K562 (cell line): ENCODE results near the gene CTSZ. TPM values are rescaled to one million over a fixed set of nuclear protein-coding genes. Genes with fewer than 3 reads are reported as not detected.

Source experiments
- C11orf30 ChIP-seq: fragments of 450-650 bp; IDR thresholded peaks from 2 replicates; pipeline ENCODE4 v1.6.1; 2016; ENCODE audit warnings: low read depth, mild to moderate bottlenecking
- CHD2 ChIP-seq: IDR thresholded peaks from 2 replicates; pipeline ENCODE4 v1.6.1; 2011; ENCODE audit warnings: low read depth, low read length
- FOXA1 ChIP-seq: fragments of 450-650 bp; IDR thresholded peaks from 2 replicates; pipeline ENCODE4 v1.6.1; 2016; ENCODE audit warnings: mild to moderate bottlenecking, borderline replicate concordance
- KLF1 ChIP-seq: fragments of 450-650 bp; IDR thresholded peaks from 2 replicates; pipeline ENCODE4 v1.6.1; 2016; ENCODE audit warnings: missing genetic modification characterization, missing compliant biosample characterization
- LARP7 ChIP-seq: fragments of 450-650 bp; IDR thresholded peaks from 2 replicates; pipeline ENCODE4 v1.6.1; 2016
- LEF1 ChIP-seq: fragments of 450-650 bp; IDR thresholded peaks from 2 replicates; pipeline ENCODE4 v1.6.1; 2016; ENCODE audit warnings: mild to moderate bottlenecking
- MAFG ChIP-seq: fragments of 450-650 bp; conservative IDR thresholded peaks from 2 replicates; pipeline ENCODE4 v1.6.1; 2016; ENCODE audit warnings: missing genetic modification characterization, missing compliant biosample characterization
- RBM17 ChIP-seq: fragments of 200-400 bp; formaldehyde crosslinking; IDR thresholded peaks from 2 replicates; pipeline ENCODE4 v1.6.1; 2017; ENCODE audit warnings: low read depth, mild to moderate bottlenecking, low read length, borderline replicate concordance
- SMAD2 ChIP-seq: fragments of 150-350 bp; IDR thresholded peaks from 2 replicates; pipeline ENCODE4 v1.6.1; 2014; ENCODE audit warnings: low read depth, mild to moderate bottlenecking, low read length
- TFAM ChIP-seq: fragments of 250-450 bp; sonication (Bioruptor Pico); conservative IDR thresholded peaks from 2 replicates; pipeline ENCODE4 v1.5.0; 2021; ENCODE audit warnings: mild to moderate bottlenecking, moderate library complexity
- TRIM28 ChIP-seq: fragments of 450-650 bp; IDR thresholded peaks from 2 replicates; pipeline ENCODE4 v1.6.1; 2017
- U2AF2 ChIP-seq: fragments of 200-400 bp; formaldehyde crosslinking; optimal IDR thresholded peaks from 2 replicates; pipeline ENCODE3; 2017; ENCODE audit warnings: low read depth, mild to moderate bottlenecking, low read length
- ZBTB1 ChIP-seq: sonication (generic); formaldehyde crosslinking; IDR thresholded peaks from 2 replicates; pipeline ENCODE4 v1.8.1; 2023; ENCODE audit warnings: missing genetic modification reagents, low read depth, mild to moderate bottlenecking, borderline replicate concordance
- ZEB2 ChIP-seq: fragments of 450-650 bp; IDR thresholded peaks from 2 replicates; pipeline ENCODE4 v1.6.1; 2016
- ZNF134 ChIP-seq: fragments of 250-450 bp; sonication (Bioruptor Pico); conservative IDR thresholded peaks from 2 replicates; pipeline ENCODE4 v1.4.0; 2020
- ZNF324 ChIP-seq: fragments of 250-450 bp; sonication (Bioruptor Pico); IDR thresholded peaks from 2 replicates; pipeline ENCODE4 v1.4.0; 2020; ENCODE audit warnings: mild to moderate bottlenecking
- ZNF445 ChIP-seq: fragments of 250-450 bp; sonication (Bioruptor Pico); IDR thresholded peaks from 2 replicates; pipeline ENCODE4 v1.4.0; 2020; ENCODE audit warnings: low read depth, mild to moderate bottlenecking, moderate library complexity
- ZNF79 ChIP-seq: fragments of 250-450 bp; sonication (Bioruptor Pico); IDR thresholded peaks from 2 replicates; pipeline ENCODE4 v1.4.0; 2020; ENCODE audit warnings: low read depth, mild to moderate bottlenecking, moderate library complexity
- polyA plus RNA-seq, 8 experiments: library from polyadenylated mRNA; depleted of rRNA in 4 of 8; stranded (reverse) in 5 of 8; unstranded in 3 of 8; fragments of >200 nt; fragmentation: Nextera tagmentation in 2 of 8; fragmentation: Illumina TruSeq in 1 of 8; extraction: Ambion mirVana in 2 of 8; extraction: Trizol in 1 of 8; gene quantifications; 2 replicates each; pipeline versions ENCODE4 v1.2.1 to v1.2.3, GENCODE V29; 2011 to 2014; ENCODE audit warnings: inconsistent platforms in 1 of 8, missing spikeins in 1 of 8
- total RNA-seq, 7 experiments: library from RNA; depleted of rRNA in 6 of 7; stranded (reverse); fragments of >200 nt in 6 of 7; fragmentation: Illumina TruSeq in 2 of 7; extraction: Trizol in 2 of 7; gene quantifications; 2 replicates each; pipeline versions ENCODE4 v1.2.1 to v1.2.3, GENCODE V29; 2011 to 2021; ENCODE audit warnings: low replicate concordance in 1 of 7
- TF ChIP-seq, protein P1 (sequence below): fragments of 450-650 bp; IDR thresholded peaks from 2 replicates; pipeline ENCODE4 v1.6.1; 2016
- TF ChIP-seq, protein P2 (sequence below): sonication (generic); formaldehyde crosslinking; IDR thresholded peaks from 2 replicates; pipeline ENCODE4 v1.8.1; 2023; ENCODE audit warnings: missing genetic modification reagents, mild to moderate bottlenecking, borderline replicate concordance
- TF ChIP-seq, protein P3 (sequence below): sonication (generic); formaldehyde crosslinking; IDR thresholded peaks from 2 replicates; pipeline ENCODE4 v1.9.0; 2022; ENCODE audit warnings: mild to moderate bottlenecking, missing genetic modification reagents
- TF ChIP-seq, protein P4 (sequence below): fragments of 450-650 bp; formaldehyde crosslinking; conservative IDR thresholded peaks from 2 replicates; pipeline ENCODE4 v1.4.0; 2022; ENCODE audit warnings: mild to moderate bottlenecking, missing genetic modification characterization
- TF ChIP-seq, protein P5 (sequence below), 2 experiments: IDR thresholded peaks; 2 replicates each; pipeline ENCODE4 v1.6.1; 2011; ENCODE audit warnings: borderline replicate concordance in 1 of 2, control low read depth in 1 of 2, low read depth in 1 of 2, low read length in 1 of 2, mild to moderate bottlenecking in 1 of 2, mixed read lengths in 1 of 2, moderate library complexity in 1 of 2; ENCODE audit not compliant: insufficient read depth in 1 of 2, insufficient read length in 1 of 2, poor library complexity in 1 of 2, severe bottlenecking in 1 of 2; ENCODE audit errors: extremely low read depth in 1 of 2

CTSZ gene
- total and polyA plus RNA-seq, 9 of the 15 experiments (the other 6 are each of a cell fraction or from before 2014, with no cell fraction given), result 1.6 to 143 (median 82.8) TPM

DNA sequence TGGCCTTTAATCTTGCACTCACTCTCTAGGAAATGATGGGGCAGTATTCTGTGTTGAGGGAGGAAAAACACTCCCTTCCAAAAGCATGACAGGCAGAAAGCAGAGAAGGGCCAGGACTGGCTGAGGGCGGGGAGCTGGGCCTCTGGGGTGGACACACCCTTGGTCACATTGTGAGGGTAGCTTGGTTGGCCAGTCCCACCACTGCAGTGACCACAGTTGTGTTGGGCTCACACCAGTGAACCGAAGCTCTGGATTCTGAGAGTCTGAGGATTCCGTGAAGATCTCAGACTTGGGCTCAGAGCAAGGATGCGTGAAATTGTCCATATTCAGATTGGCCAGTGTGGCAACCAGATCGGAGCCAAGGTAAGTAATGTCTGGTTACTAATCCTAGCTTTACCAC is 12.2 kb upstream of the CTSZ start, which contains the start of gene TUBB1 (continued):
- no peak for TF ChIP-seq U2AF2
- TF ChIP-seq KLF1 (tag), result no peak
- TF ChIP-seq CHD2, result no peak
- peak; percentile 35 for TF ChIP-seq C11orf30
- TF ChIP-seq, protein P1, sequence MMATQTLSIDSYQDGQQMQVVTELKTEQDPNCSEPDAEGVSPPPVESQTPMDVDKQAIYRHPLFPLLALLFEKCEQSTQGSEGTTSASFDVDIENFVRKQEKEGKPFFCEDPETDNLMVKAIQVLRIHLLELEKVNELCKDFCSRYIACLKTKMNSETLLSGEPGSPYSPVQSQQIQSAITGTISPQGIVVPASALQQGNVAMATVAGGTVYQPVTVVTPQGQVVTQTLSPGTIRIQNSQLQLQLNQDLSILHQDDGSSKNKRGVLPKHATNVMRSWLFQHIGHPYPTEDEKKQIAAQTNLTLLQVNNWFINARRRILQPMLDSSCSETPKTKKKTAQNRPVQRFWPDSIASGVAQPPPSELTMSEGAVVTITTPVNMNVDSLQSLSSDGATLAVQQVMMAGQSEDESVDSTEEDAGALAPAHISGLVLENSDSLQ, result peak; percentile 36; the same call in 1 of the 2 replicates
- TF ChIP-seq, protein P2, sequence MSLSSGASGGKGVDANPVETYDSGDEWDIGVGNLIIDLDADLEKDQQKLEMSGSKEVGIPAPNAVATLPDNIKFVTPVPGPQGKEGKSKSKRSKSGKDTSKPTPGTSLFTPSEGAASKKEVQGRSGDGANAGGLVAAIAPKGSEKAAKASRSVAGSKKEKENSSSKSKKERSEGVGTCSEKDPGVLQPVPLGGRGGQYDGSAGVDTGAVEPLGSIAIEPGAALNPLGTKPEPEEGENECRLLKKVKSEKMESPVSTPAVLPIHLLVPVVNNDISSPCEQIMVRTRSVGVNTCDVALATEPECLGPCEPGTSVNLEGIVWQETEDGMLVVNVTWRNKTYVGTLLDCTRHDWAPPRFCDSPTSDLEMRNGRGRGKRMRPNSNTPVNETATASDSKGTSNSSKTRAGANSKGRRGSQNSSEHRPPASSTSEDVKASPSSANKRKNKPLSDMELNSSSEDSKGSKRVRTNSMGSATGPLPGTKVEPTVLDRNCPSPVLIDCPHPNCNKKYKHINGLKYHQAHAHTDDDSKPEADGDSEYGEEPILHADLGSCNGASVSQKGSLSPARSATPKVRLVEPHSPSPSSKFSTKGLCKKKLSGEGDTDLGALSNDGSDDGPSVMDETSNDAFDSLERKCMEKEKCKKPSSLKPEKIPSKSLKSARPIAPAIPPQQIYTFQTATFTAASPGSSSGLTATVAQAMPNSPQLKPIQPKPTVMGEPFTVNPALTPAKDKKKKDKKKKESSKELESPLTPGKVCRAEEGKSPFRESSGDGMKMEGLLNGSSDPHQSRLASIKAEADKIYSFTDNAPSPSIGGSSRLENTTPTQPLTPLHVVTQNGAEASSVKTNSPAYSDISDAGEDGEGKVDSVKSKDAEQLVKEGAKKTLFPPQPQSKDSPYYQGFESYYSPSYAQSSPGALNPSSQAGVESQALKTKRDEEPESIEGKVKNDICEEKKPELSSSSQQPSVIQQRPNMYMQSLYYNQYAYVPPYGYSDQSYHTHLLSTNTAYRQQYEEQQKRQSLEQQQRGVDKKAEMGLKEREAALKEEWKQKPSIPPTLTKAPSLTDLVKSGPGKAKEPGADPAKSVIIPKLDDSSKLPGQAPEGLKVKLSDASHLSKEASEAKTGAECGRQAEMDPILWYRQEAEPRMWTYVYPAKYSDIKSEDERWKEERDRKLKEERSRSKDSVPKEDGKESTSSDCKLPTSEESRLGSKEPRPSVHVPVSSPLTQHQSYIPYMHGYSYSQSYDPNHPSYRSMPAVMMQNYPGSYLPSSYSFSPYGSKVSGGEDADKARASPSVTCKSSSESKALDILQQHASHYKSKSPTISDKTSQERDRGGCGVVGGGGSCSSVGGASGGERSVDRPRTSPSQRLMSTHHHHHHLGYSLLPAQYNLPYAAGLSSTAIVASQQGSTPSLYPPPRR (CRISPR knock-in tag), result no peak
- no peak for TF ChIP-seq LARP7
- no peak for TF ChIP-seq TRIM28
- TF ChIP-seq SMAD2, result no peak
- TF ChIP-seq ZEB2, result no peak
- TF ChIP-seq, protein P3, sequence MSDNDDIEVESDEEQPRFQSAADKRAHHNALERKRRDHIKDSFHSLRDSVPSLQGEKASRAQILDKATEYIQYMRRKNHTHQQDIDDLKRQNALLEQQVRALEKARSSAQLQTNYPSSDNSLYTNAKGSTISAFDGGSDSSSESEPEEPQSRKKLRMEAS (CRISPR knock-in tag), result 0 out of 2 replicates have a peak, but pooled peaks have one; percentile 29
- TF ChIP-seq MAFG (tag), result peak; percentile 62
- TF ChIP-seq RBM17, result no peak
- TF ChIP-seq TFAM (CRISPR knock-in tag), result no peak
- TF ChIP-seq LEF1, result peak; percentile 23; the same call in 1 of the 2 replicates
- TF ChIP-seq, protein P4, sequence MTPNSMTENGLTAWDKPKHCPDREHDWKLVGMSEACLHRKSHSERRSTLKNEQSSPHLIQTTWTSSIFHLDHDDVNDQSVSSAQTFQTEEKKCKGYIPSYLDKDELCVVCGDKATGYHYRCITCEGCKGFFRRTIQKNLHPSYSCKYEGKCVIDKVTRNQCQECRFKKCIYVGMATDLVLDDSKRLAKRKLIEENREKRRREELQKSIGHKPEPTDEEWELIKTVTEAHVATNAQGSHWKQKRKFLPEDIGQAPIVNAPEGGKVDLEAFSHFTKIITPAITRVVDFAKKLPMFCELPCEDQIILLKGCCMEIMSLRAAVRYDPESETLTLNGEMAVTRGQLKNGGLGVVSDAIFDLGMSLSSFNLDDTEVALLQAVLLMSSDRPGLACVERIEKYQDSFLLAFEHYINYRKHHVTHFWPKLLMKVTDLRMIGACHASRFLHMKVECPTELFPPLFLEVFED (CRISPR knock-in tag), result no peak
- TF ChIP-seq ZBTB1, result no peak
- no peak for TF ChIP-seq FOXA1
- TF ChIP-seq ZNF134 (CRISPR knock-in tag), result 0 out of 2 replicates have a peak, but pooled peaks have one; percentile 18
- TF ChIP-seq ZNF324, result no peak
- TF ChIP-seq ZNF445 (CRISPR knock-in tag), result no peak
- TF ChIP-seq, protein P5, sequence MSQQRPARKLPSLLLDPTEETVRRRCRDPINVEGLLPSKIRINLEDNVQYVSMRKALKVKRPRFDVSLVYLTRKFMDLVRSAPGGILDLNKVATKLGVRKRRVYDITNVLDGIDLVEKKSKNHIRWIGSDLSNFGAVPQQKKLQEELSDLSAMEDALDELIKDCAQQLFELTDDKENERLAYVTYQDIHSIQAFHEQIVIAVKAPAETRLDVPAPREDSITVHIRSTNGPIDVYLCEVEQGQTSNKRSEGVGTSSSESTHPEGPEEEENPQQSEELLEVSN (IDR thresholded peaks at IDR 0.05; ENCODE audit: borderline replicate concordance in 1 of 2, extremely low read depth in 1 of 2, insufficient read depth in 1 of 2, insufficient read length in 1 of 2, low read depth in 1 of 2, low read length in 1 of 2, poor library complexity in 1 of 2, severe bottlenecking in 1 of 2), result no peak
- no peak for TF ChIP-seq ZNF79 (CRISPR knock-in tag)
